Lower leg skin (tissue), 4 donors: Measurements from ENCODE around the gene NDUFB10. TPM values are rescaled to one million over a fixed set of nuclear protein-coding genes. Genes with fewer than 3 reads are reported as not detected.
A peak's percentile ranks its signal among the peaks of the same experiment; 100 is the strongest.

Source experiments
- DNase-seq, 2 donors: peaks; one replicate each; pipeline ENCODE4 v3.0.0-alpha.2; 2019; ENCODE audit warnings: low spot score in 2 of 2
- H3K4me3 ChIP-seq: fragments of 200-600 bp; sonication (generic); 2 replicates; pipeline ENCODE4 v1.5.1; 2017; ENCODE audit warnings: mild to moderate bottlenecking, low read depth; ENCODE audit not compliant: poor library complexity, severe bottlenecking
- POLR2A ChIP-seq, 2 donors: fragments of 450-650 bp; IDR thresholded peaks; one replicate each; pipeline ENCODE4 v1.6.1; 2016 to 2017; ENCODE audit warnings: antibody characterized with exemption in 2 of 2, mild to moderate bottlenecking in 1 of 2, moderate library complexity in 1 of 2
- WGBS, 2 donors: methylation state at CpG; one replicate each; pipeline ENCODE4 v1.1.5; 2018; 5-methylcytosine and 5-hydroxymethylcytosine counted together
- intact Hi-C: fragments of 100-400 bp; cut with DNase I; formaldehyde crosslinking; loops from one replicate; pipeline ENCODE4 v1.15.0; 2023; ENCODE audit warnings: low total_unique reads
- total RNA-seq, 4 donors: library from RNA; depleted of rRNA; stranded (reverse); fragments of >200 nt; gene quantifications; one replicate each; pipeline ENCODE4 v1.1.0, GENCODE V29; 2016
- TF ChIP-seq, protein P1 (sequence below), 3 donors: fragments of 450-650 bp; IDR thresholded peaks; one replicate each; pipeline ENCODE4 v1.5.1; 2016; ENCODE audit warnings: antibody characterized with exemption in 3 of 3, mild to moderate bottlenecking in 3 of 3, moderate library complexity in 2 of 3

NDUFB10 gene
- total RNA-seq, 4 donors from 2014 or later: 183 to 245 (median 217) TPM

DNA sequence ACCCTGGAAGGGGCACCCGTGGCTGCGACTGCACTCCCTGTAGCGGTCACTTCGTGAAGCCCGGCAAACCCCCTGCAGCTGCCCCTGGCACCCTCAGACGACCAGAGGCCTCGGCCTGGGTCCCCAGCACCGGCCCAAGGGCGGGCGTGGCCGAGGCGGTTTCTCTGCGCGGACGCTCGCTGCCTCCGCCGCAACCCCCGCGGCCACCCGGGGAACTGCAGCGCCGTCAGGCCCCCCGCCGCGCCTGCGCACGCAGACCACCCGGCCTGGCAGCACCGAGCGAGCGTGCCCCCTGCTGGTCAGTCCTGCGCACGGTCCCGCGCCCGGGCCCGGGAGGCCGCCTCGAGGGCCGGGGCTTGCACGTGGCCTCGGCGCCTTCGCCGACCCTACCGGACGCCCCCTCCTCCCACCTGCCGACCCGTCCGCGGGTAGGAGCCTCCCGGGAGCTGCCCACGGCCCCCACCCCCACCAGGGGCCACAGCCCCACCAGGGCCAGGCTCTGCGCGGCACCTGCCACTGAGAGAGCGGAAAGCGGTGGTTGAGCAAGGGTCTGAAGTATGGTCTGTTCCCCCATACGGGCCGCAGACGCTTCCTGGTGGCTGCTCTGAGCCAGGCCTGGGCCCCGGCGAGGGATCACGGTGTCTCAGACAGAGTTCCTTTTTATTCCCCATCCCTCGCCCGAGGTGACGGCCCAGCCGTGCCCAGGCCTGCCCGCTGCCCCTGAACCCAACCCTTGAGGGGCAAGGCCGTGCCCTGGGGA is 29.6 kb upstream of the NDUFB10 start:
- intact Hi-C loops: loop anchor here (10.0 kb wide), 1 partner anchor 75 kb away; no protein-coding TSS in a partner anchor
- peak; percentile 81 to 97 for DNase-seq
- H3K4me3 ChIP-seq: no peak overlapping the region
- 3 to 32% methylated on average over 15 to 46 of the region's 70 CpGs for WGBS, 2 donors
- TF ChIP-seq, protein P1, sequence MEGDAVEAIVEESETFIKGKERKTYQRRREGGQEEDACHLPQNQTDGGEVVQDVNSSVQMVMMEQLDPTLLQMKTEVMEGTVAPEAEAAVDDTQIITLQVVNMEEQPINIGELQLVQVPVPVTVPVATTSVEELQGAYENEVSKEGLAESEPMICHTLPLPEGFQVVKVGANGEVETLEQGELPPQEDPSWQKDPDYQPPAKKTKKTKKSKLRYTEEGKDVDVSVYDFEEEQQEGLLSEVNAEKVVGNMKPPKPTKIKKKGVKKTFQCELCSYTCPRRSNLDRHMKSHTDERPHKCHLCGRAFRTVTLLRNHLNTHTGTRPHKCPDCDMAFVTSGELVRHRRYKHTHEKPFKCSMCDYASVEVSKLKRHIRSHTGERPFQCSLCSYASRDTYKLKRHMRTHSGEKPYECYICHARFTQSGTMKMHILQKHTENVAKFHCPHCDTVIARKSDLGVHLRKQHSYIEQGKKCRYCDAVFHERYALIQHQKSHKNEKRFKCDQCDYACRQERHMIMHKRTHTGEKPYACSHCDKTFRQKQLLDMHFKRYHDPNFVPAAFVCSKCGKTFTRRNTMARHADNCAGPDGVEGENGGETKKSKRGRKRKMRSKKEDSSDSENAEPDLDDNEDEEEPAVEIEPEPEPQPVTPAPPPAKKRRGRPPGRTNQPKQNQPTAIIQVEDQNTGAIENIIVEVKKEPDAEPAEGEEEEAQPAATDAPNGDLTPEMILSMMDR (IDR thresholded peaks at IDR 0.05): peak; percentile 39 to 91 (median 82)
- TF ChIP-seq POLR2A (IDR thresholded peaks at IDR 0.05): no peak

DNA sequence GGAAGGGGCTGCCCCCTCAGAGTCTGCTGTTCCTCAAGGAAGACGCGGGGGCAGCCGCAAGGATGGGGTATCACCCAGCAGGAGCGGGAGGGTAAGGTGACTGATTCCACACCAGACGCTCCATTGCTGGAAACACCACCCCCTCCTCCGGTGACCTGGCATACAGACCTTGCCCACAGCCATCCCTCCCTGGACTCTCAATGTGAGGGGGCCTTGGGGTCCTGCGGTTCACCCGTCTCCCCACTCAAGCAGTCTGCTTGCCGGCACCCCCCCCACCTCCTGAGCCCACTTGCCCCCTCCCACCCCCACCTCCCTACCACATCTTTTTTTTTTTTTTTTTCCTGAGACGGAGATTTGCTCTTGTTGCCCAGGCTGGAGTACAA is 29.0 kb upstream of the NDUFB10 start:
- H3K4me3 ChIP-seq: no peak overlapping the region
- WGBS, 2 donors: 48 to 50% methylated on average over 6 to 10 of the region's 10 CpGs
- TF ChIP-seq, protein P1 (IDR thresholded peaks at IDR 0.05): no peak
- TF ChIP-seq POLR2A (IDR thresholded peaks at IDR 0.05): no peak
- no peak for DNase-seq
- intact Hi-C loops: loop anchor here (10.0 kb wide), 1 partner anchor 76 kb away; no protein-coding TSS in a partner anchor

DNA sequence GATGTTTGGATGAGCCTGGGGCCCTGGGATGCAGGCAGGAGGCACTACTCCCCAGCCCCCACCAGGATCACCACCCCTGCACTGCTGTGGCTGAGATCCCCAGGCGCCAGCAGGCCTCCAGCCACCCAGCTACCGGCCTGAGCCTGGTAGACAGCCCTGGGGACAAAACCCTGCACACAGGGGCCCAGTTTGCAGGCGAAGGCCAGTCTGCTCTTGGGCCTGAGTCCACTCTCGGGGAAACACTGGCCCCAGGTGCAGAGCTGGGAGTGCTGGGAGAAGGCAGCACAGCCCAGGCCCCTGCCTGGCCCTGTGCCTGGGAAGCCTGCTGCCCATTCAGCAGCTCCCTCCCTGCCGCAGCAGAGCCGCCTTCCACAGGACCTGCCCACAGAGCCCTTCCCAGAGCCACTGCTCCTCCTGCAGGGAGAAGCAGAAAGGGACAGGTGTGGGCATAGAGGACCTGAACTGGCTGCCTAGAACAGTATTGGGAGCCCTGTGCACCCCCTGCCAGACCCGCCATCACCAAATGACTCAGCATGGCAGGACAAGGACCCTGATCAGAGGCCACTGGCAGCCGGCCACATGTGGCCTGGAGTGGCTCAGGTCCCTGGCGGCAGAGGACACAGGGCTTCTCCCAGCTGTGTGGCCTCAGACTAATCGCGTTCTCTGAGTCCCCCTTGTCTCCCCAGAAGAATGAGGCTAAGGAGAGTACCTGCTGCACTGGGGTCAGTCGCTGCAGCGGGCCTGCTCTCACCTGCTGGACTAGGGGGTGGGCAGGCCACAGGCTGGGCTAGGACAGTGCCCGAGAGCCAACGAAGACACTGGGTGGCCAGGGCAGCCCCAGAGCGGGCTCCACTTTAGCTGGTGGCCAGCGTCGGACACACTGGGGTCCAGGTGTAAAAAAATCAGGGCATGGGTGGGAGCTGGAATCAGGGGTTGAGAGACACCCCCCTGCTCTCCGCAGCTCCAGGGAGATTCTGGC is 27.0 kb upstream of the NDUFB10 start:
- DNase-seq: no peak
- no peak overlapping the region for H3K4me3 ChIP-seq
- TF ChIP-seq POLR2A (IDR thresholded peaks at IDR 0.05): no peak
- TF ChIP-seq, protein P1 (IDR thresholded peaks at IDR 0.05): no peak
- intact Hi-C loops: loop anchor here (10.0 kb wide), 1 partner anchor 78 kb away; no protein-coding TSS in a partner anchor
- WGBS, 2 donors: 79 to 80% methylated on average over 12 to 17 of the region's 19 CpGs

DNA sequence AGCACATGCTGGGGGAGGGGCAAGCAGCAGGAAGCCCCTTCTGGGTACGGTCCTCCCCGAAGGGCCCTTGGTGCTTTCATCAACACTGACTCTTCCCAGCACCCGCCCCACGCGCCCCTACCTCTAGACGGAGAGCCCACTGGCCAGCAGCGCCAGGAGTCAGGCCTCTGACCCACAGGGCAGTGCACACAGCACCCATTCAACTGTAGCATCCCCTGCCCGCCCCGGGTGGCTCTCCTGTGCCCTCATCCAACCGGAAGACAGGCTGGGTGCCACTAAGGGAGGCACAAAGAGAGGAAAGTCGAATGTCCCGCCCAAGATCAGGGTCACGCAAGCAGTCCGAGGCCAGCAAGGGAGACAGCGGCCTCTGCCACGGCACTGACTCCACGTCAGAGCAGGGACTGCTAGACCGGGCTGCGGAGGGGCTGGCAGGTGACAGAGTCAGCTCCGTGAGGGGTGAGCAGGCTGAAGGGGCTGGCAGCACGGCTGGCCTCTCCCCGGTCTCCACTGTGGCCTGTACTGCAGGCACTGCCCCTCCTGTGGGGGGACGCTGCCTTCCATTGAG is 26.2 kb upstream of the NDUFB10 start:
- no peak for TF ChIP-seq POLR2A (IDR thresholded peaks at IDR 0.05)
- TF ChIP-seq, protein P1 (IDR thresholded peaks at IDR 0.05): no peak
- no peak overlapping the region for H3K4me3 ChIP-seq
- DNase-seq: no peak
- 70 to 72% methylated on average over 22 to 23 of the region's 23 CpGs for WGBS, 2 donors
- intact Hi-C loops: loop anchor here (10.0 kb wide), 1 partner anchor 78 kb away; no protein-coding TSS in a partner anchor

GRCh38 chr16:1936945-1937479 is 22.3 kb upstream of the NDUFB10 start:
- intact Hi-C loops: loop anchor here (10.0 kb wide), 1 partner anchor 82 kb away; no protein-coding TSS in a partner anchor
- DNase-seq: no peak
- no peak for TF ChIP-seq POLR2A (IDR thresholded peaks at IDR 0.05)
- TF ChIP-seq, protein P1 (IDR thresholded peaks at IDR 0.05): no peak
- H3K4me3 ChIP-seq: no peak overlapping the region
- WGBS, 2 donors: 92 to 94% methylated on average over 11 of the region's 11 CpGs
